OCI-LY3 (cell line): ENCODE measurements around the gene TMEM219.

ENCODE experiments used
- H2AFZ ChIP-seq: fragments of 200-600, 300-600 bp; shearing (Covaris generic); 2 replicates; pipeline ENCODE4 v1.6.0; 2014; ENCODE audit warnings: antibody characterized with exemption, low read depth, low read length
- H3K27ac ChIP-seq: fragments of 200-600, 300-600 bp; sonication (generic); 2 replicates; pipeline ENCODE4 v1.5.1; 2014; ENCODE audit warnings: mild to moderate bottlenecking, low read length, moderate library complexity, mixed read lengths
- H3K27me3 ChIP-seq: fragments of 200-600, 300-600 bp; sonication (generic); 2 replicates; pipeline ENCODE4 v1.6.1; 2014; ENCODE audit warnings: low read depth, low read length, mixed read lengths
- H3K36me3 ChIP-seq: fragments of 200-600, 300-600 bp; sonication (generic); replicated peaks from 2 replicates; pipeline ENCODE3; 2014; ENCODE audit warnings: low read depth, low read length, mixed read lengths
- H3K4me1 ChIP-seq: fragments of 300-600, 200-600 bp; sonication (generic); 2 replicates; pipeline ENCODE4 v1.6.1; 2014; ENCODE audit warnings: low read length, mixed read lengths
- H3K4me2 ChIP-seq: fragments of 200-600, 300-600 bp; sonication (generic); 2 replicates; pipeline ENCODE4 v1.6.1; 2014; ENCODE audit warnings: low read length, mixed read lengths
- H3K4me3 ChIP-seq: fragments of 300-600, 200-600 bp; sonication (generic); 2 replicates; pipeline ENCODE4 v1.5.1; 2014; ENCODE audit warnings: antibody characterized with exemption, mild to moderate bottlenecking, low read length, moderate library complexity
- H3K79me2 ChIP-seq: fragments of 300-600, 200-600 bp; shearing (Covaris generic); 2 replicates; pipeline ENCODE4 v1.6.1; 2014; ENCODE audit warnings: mild to moderate bottlenecking, low read length, mixed read lengths
- H3K9ac ChIP-seq: fragments of 300-600, 200-600 bp; shearing (Covaris generic); 2 replicates; pipeline ENCODE4 v1.6.0; 2014; ENCODE audit warnings: mild to moderate bottlenecking, low read length, moderate library complexity
- H3K9me3 ChIP-seq: fragments of 200-600, 300-600 bp; shearing (Covaris generic); 2 replicates; pipeline ENCODE4 v1.6.1; 2014; ENCODE audit warnings: low read length, mixed read lengths; ENCODE audit not compliant: insufficient read depth
- H4K20me1 ChIP-seq: fragments of 200-600, 300-600 bp; sonication (generic); 2 replicates; pipeline ENCODE4 v1.6.1; 2016; ENCODE audit warnings: low read length, mixed read lengths; ENCODE audit not compliant: insufficient read depth
- CTCF ChIP-seq: fragments of 200-600, 300-600 bp; sonication (generic); IDR thresholded peaks from 2 replicates; pipeline ENCODE4 v1.5.1; 2014; ENCODE audit warnings: antibody characterized with exemption, low read length, low read depth
- EZH2phosphoT487 ChIP-seq: fragments of 200-600 bp; shearing (Covaris generic); IDR thresholded peaks from 2 replicates; pipeline ENCODE4 v1.6.1; 2018; ENCODE audit warnings: antibody characterized with exemption, mixed run types, low read depth

Gene TMEM219

GRCh38 chr16:29987371-29988085 lies 25.6 kb downstream of the TMEM219 start:
- Histone ChIP-seq H3K36me3 (peaks cover 45% of the 10 kb centered on the region), H3K9ac (no peak overlapping the region)

GRCh38 chr16:29988346-29989075 lies 26.6 kb downstream of the TMEM219 start:
- H3K27ac ChIP-seq, result no peak overlapping the region
- no peak overlapping the region for H2AFZ ChIP-seq
- TF ChIP-seq EZH2phosphoT487, result no peak
- no peak for TF ChIP-seq CTCF
- H4K20me1 ChIP-seq, result no peaks in the 10 kb centered on the region
- H3K27me3 ChIP-seq, result no peaks in the 10 kb centered on the region
- H3K9me3 ChIP-seq, result no peaks in the 10 kb centered on the region
- peaks cover 49% of the 10 kb centered on the region for H3K36me3 ChIP-seq
- H3K4me3 ChIP-seq, result no peak overlapping the region
- H3K4me2 ChIP-seq, result no peak overlapping the region
- no peaks in the 10 kb centered on the region for H3K4me1 ChIP-seq
- no peaks in the 10 kb centered on the region for H3K79me2 ChIP-seq
- H3K9ac ChIP-seq, result no peak overlapping the region

More at GRCh38 chr16:29987371-29988085, 25.6 kb downstream of the TMEM219 start:
- H3K27me3 ChIP-seq, result no peaks in the 10 kb centered on the region
- TF ChIP-seq CTCF, result no peak
- no peak overlapping the region for H3K4me2 ChIP-seq
- H2AFZ ChIP-seq, result no peak overlapping the region
- H3K4me3 ChIP-seq, result no peak overlapping the region
- H3K4me1 ChIP-seq, result no peaks in the 10 kb centered on the region
- H3K9me3 ChIP-seq, result no peaks in the 10 kb centered on the region
- no peak overlapping the region for H3K27ac ChIP-seq
- no peaks in the 10 kb centered on the region for H4K20me1 ChIP-seq
- no peaks in the 10 kb centered on the region for H3K79me2 ChIP-seq

- Histone ChIP-seq H3K27me3 (no peaks in the 10 kb centered on the region), H2AFZ (no peak overlapping the region), H3K36me3 (peaks cover 43% of the 10 kb centered on the region), H3K9me3 (no peaks in the 10 kb centered on the region), H3K4me2 (no peak overlapping the region), H3K27ac (no peak overlapping the region), H4K20me1 (no peaks in the 10 kb centered on the region), H3K4me1 (peaks cover 2% of the 10 kb centered on the region; the same call in 1 of the 2 replicates), H3K4me3 (no peak overlapping the region), H3K79me2 (no peaks in the 10 kb centered on the region), H3K9ac (no peak overlapping the region)
- TF ChIP-seq EZH2phosphoT487, result no peak
Observed at GRCh38 chr16:29989111-29989858, 27.4 kb downstream of the TMEM219 start.

GRCh38 chr16:29990034-29990433 lies 28.2 kb downstream of the TMEM219 start:
- H3K36me3 ChIP-seq, result peaks cover 36% of the 10 kb centered on the region
- H3K9me3 ChIP-seq, result no peaks in the 10 kb centered on the region
- H3K27me3 ChIP-seq, result no peaks in the 10 kb centered on the region
- no peak overlapping the region for H3K9ac ChIP-seq
- H2AFZ ChIP-seq, result no peak overlapping the region
- TF ChIP-seq CTCF, result no peak
- H3K4me3 ChIP-seq, result no peak overlapping the region
- H4K20me1 ChIP-seq, result no peaks in the 10 kb centered on the region
- H3K4me2 ChIP-seq, result no peak overlapping the region
- no peak overlapping the region for H3K27ac ChIP-seq
- peaks cover 6% of the 10 kb centered on the region; the same call in 1 of the 2 replicates for H3K79me2 ChIP-seq
- H3K4me1 ChIP-seq, result peaks cover 8% of the 10 kb centered on the region
